Stimulated activated CD8-positive, alpha-beta memory T cell treated with anti-CD3 and anti-CD28 coated beads, Interleukin-15, amount 100 ng/mL, for 4 hours (primary cell): Measurements from ENCODE around the gene RHEBL1.
"Not testable (repeated sequence)": the region's sequence is repeated elsewhere in the genome, so short reads cannot be mapped to it uniquely, and the experiment has no call there.

Source experiments
- DNase-seq, 2 donors: peaks; one replicate each; pipeline ENCODE4 v3.0.0-alpha.2; 2020; ENCODE audit warnings: low read depth in 2 of 2

The RHEBL1 gene

DNA sequence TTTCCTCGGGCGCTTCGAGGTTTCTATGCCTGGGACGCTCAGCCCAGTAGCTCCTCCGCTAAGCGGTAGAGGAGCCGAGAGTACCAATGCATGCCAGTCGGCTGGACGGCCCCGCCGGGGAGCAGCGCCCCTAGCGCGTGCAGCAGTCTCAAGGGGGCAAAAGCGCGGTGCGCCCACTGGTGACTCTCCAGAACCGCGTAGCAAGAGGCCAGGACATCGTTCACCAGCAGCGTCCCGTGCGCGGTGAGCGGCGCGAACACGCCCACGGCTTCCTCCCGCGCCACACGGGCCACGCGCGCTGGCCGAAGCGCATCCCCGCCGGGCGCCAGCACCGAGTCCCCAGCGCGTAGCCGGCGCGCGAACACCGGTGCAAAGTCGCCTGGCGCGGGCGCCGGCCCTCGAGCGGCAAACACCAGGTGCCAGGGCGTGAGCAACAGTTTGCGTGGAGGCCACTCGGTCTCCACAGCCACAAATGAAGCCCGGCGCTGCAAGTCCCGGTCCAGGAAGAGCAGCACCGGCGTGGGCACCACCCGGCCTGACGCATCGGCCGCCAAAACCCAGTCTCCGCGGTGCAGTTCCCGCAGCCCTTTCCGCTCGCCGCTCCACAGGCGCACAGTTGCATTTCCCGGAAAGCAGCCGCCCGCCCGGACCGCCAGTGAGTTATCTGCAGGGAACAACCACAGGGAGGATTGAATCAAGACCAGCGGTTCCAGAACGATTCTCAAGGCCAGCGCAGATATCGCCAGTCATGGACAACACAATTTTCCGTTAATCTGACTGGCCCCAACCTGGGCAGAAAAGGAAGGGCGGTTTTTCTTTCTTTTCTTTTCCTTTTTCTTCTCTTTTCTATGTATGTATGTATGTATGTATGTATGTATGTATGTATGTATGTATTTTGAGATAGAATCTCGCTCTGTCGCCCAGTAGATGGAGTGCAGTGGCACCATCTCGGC, 20.3 kb upstream of the RHEBL1 start:
- peak in 1 of 2 donors; percentile 17 for DNase-seq

DNA sequence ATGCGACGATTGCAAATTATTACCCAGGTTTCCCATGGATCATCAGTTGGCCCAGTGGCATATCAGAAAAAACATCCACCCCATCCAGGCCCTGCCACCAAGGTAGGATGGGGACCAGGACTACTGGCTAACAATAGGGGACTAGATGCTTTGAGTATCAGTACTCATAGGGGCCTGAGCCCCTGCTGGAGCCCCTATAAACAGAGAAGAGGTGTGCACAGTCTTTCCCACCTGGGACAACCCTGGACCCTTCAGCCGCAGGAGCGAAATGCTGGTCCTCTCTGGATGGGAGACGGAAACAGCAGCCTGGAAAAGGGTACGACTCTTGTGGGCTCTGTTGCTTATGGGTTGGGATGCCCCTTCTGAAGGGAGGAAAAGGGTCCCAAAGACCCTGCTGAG, 19.2 kb upstream of the RHEBL1 start:
- DNase-seq = no peak

DNA sequence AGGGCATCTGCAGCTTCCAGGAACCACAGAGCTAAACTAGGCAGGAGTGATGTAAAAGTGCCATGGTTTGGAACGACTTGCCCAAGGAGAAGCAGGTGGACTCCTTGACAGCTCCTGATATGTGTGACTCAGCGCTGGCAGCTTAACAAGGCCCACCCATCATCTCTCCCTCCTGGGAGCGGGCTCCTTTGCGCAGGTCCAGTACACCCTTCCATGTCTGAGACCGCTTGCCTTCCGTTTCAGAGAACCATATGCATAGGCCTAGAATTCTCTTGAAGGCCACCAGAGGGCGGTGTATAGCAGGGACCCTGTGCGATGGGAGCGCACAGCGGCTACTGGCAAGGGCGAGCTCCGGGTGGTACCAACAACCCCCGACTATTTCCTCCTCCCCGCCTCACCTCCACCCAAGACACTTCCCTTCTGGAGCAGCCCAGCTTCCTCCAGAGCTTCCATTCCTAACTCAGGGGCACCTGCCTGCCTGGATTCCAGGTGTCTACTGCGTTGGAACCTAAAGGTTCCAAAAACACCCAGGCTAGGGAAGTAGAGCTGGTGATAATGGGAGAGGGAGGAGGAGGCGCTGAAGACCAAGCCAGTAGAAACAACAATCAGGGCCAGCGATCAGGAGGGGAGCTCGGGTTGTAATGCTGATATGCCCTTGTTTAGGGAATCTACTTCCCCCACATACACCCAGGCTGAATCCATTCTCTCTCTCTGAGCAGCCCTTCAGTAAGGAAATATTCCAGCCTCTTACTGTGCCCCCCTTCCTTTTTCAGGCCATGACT, 18.6 kb upstream of the RHEBL1 start:
- DNase-seq = peak; percentile 33 to 59

DNA sequence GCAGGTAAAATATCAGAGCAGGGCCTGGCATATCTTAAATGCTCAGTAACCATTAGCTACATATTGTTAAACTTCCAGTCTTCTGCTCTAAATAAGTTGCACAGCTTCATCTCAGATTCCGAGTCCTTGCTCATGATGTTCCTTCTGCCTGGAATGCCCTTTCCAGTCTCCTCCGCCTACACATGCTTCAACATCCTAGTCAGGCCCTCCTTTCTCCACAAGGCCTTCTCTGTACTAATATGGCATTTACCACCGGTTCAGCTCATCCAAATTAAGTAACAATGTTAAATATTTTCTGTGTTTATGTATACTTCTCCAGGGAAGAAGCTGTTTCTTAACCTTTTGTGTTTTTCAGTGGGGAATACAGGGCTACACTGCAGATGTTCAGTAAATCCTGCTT, 16.3 kb upstream of the RHEBL1 start:
- DNase-seq = no peak

DNA sequence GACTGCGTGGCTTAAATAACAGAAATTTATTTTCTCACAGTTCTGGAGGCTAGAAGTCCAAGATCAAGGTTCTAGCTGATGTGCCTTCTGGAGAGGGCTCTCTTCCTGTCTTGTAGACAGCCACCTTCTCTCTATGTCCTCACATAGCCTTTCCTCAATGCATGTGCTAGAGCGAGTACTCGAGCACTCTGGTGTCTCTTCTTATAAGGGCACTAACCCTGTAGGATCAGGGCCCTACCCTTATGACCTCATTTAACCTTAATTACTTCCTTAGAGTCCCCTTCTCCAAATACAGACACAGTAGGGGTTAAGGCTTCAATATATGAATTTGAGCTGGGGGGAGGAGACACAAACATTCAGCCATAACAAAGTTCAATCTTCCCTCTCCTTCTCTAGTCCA, 14.7 kb upstream of the RHEBL1 start:
- DNase-seq = no peak

DNA sequence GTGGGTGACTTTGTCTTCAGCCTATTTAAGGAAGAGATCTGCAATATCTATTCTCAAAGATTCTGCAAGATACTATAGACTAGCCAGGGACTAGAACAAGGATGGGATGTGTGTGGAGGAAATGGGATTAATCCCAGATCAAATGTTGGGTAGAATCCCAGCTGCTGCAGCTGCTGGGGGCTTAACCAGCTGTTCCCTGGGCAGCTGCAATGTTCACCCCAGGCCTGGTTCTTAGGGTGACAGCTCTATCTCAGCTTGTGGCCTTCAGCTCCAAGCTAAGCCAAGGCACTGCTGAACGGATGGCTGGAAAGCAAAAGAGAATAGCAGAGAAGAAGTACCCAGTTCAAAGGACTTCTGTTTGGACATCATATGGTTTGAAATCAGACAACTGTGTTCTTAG, 10.0 kb upstream of the RHEBL1 start:
- no peak for DNase-seq

DNA sequence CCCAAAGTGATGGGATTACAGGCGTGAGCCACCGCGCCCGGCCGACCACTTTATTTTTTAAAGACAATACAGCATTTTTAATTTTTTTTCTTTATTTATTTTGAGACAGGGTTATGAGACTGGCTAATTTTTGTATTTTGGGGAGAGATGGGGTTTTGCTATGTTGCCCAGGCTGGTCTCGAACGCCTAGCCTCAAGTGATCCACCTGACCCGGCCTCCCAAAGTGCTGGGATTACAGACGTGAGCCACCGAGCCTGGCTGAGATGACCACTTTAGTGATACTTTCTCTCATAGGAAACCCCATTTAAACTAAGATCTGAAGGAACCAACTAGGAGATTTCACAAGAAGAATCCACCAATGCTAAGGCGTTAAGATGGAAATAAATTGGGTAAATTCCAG, 1.2 kb upstream of the RHEBL1 start:
- DNase-seq = no peak

DNA sequence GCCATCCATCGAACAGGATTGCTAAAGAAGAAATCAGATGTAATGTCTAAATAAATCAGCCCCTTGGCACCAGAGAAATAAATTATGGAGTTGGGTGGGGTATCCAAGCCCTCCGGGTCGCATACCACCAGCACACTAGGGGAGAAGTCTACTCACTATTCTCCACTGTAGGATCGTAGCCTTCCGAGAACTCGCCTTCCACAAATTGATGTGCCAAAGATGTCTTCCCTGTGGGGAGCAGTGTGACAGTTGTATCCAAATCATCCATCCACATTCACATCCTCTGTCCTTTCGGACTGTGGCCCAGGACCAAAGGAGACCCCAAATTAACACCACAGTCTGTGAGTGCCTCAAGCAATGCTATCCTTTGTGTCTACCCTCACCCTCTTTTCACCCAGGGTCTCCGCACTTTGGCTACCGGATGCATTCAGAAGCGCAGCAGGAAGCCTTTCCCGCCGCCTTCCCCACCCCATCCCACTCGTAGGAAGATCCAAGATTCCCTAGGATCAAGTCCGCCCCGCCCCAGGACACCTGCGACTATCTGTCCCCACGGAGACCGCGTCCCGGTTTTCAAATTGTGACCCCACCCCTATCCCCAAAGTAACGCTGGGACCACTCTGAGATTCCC, 786 bp downstream of the RHEBL1 start:
- DNase-seq = no peak

DNA sequence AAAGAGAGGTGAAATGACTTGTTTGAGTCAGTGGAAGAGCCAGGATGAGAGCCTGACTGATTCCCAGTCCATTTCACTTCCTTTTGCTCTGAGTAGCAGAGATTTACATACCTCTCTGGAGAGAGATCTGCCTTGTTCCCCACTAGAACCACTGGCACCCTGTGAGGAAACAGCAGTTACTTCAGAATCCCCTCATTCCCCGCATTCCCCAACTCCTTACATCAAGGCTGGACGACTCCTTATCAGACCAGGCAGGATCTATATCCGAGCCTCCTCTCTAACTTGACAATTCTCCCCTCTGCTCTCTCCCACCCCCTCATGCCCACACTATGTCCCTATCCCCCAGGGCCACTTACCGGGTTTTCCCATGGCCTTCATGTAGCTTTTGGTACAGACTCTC, 3.7 kb downstream of the RHEBL1 start:
- no peak for DNase-seq

DNA sequence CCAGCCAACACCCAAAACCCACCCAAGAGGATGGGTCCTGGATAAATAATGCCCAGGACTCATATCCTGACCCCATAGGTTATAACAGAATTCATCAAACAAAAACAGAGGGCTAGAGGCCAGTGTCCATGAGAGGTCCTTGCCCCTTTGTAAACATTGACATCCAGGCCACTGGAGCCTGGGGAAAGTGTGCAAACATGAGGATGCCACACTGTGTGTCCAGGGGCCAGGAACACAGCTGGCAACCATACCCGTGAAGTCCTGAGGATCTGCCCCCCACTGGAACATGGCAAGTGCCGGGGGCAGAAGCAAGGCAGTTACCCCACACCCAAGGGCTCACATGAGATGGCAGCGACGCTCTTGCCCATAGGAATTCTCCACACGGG, 5.0 kb downstream of the RHEBL1 start:
- DNase-seq = no peak

DNA sequence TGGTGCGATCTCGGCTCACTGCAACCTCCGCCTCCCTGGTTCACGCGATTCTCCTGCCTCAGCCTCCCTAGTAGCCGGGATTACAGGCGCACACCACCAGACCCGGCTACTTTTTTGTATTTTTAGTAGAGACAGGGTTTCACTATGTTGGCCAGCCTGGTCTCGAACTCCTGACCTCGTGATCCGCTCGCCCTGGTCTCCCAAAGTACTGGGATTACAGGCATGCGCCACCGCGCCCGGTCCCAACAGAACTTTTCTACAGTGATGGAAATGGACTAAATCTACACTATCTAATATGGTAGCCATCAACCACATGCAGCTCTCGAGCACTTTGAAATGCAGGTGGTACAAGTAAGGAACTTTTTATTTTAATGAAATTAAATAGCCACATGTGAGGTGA, 7.9 kb downstream of the RHEBL1 start:
- not testable (repeated sequence) for DNase-seq

DNA sequence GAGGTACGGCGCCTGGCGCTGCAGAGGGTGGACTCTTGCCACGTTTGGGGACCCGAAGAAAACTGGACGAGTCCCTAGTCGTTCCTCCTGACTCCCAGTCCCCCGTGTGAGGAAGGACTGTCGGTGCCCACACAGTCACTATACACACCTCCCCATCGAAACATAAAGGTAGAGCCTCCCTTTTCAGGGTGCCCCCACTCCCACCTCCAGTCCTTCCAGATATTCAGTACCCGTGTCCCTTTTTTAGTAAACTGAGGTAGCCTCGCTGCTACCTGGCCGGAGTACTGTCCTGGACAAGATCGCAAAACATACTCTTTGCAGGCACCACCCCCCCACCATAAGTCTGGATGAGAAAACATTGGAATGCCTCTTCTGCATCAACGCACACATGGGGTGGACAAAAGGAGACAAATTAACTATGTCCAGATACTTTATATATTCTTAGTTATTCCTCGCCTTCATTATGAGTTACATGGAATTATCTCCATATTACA, 8.6 kb downstream of the RHEBL1 start:
- DNase-seq = no peak

DNA sequence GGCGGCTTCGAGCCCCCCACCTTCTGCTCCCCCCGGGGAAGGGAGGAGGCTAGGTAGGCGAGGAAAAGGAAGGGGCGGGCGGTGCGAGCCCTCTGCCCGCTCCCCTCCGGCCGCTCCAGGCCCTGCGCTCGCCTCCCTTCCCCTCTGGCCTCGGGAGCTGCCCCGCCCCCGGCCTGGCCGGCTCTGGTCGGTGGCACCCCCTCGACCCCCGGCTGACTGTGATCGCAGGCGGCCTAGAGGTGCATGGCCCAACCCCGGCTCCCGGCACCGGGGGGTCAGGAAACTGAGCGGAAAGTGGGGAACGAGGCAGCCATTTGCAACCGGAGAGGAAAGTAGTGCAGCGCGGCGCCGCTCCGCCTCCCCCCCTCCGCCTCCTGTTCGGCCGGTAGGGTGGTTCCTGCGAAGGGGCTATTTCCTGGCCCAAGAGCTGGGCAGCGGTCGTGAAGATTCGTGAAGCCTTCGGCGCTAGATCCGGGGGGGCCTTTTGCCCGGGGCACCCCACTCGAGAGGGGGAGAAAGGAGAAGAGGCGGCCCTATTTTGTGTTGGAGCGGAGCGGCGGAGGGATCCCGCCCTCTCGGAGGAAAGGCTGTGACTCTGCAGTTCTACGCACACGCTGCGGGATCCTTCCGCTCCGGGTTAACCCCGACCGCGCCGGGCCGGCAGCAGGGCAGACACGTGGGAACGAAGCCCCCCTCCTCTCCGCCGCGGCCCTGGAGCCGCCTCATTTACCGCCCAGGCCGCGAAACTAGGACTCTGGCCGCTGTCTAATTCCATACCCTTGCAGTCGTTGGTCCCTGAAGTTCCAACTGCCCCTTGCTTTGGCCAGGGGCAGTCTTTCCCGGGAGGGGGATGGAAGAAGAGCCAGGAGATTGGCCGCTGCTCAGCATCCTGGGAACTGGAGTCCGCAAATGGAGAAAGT, 9.3 kb downstream of the RHEBL1 start, which contains the start of gene KMT2D:
Gene KMT2D, minus strand, starts transcription at position 558 of the 920 bp plus-strand sequence. CDS start 5,470 bp downstream, outside the sequence.
- peak; percentile 79 to 81 for DNase-seq

DNA sequence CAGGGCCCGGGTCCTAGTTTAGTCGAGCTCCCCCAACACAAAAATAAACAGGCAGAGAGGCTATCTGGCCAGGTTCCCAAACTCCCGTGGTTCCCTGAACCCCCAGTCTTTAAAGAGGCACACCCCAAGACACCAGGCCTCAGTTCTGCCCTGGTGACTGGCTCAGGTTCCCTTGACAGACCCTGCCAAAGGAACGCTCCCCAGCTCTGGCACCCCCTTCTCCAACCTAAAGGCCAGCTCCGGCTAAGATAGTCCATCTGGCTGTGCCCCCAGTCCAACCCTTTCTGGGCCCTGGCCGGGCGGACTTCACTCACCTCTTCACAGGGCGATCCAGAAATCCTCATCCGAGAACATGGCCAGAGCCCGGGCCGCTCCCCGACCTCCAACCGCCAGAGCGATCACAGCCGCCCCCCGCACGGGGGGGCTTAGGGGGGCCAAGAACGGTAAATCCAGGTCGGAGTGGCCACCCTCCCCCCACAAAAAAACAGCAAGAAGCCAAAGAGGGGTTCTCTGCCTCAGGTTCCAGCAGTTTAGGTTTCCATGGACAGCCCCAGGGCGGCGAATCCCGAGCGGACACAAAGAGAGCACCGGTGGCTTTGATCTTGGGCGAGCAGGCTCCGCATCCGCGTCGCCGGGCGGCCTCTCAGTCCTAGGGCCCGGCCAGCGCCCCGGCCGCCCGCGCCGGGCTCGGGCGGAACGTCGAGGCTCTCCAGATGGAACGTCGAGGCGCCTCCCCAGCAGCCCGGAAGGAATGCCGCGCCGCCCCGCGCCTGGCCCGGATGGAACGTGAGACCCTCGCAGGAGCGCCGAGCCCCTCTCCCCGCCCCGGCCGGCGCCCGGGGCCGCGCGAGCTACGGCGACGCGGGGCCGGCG, 10.2 kb downstream of the RHEBL1 start:
- no peak for DNase-seq

DNA sequence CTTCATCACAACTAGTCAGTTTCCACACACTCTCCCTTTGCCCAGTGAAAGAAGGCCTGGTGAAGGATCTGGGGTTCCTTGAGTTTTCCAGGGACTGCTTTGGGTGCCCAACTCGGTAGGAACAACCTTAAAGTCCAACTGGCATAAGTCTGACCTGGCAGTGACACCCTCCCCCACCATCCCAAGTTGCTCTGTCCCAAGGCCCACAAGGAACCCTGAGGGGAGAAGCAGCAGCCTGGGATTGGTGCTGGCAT, 10.8 kb downstream of the RHEBL1 start:
- DNase-seq = no peak

DNA sequence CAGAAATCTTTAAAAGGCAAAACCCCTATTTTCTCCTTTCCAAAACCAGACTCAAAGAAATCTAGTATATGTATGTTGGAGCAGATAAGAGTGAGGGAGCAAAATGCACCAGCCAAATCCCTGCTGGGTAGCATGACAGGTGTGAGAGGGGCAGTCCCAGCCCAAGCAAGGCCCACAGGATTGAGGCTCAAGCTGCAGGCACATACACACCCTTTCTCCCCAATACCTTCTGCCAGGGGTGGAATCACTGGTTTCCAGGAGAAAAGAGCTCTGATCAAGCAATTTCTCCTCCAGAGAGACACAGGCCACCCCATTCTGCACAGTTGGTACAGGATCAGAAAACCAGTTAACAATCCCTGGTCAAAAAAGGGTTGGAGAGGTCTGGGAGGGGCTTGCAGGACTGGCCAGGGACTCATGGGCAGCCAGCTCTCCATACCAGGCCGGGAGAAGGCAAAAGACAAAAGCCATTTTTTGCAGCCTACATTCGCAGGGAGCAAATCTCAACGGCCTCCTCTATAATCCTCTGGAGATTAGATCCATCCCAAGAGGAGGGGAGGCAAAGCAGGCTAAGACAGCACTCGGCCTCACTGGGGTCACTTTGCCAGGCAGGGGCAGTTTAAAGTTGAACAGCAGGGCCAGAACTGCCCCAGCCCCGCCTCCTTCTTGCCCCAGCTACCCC, 11.3 kb downstream of the RHEBL1 start:
- no peak for DNase-seq

DNA sequence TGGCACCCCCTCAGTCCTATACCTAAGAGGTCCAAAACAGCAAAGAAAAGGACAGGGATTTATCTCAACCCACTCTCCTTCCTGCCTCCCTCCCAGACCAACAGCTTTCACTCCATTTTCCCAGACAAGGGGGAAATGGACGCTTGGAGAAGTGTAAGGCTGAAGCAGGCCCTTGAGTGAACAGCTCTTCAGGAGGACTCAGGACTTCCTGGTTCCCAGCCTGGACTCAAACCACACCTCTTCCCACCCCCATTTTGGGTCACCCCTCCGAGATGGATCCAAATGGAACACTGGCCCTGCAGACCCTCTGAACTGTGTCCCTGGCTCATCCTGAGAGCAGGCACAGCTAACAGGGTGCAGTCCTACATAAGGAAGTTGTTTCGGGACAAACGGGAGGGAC, 11.9 kb downstream of the RHEBL1 start:
- DNase-seq = no peak

DNA sequence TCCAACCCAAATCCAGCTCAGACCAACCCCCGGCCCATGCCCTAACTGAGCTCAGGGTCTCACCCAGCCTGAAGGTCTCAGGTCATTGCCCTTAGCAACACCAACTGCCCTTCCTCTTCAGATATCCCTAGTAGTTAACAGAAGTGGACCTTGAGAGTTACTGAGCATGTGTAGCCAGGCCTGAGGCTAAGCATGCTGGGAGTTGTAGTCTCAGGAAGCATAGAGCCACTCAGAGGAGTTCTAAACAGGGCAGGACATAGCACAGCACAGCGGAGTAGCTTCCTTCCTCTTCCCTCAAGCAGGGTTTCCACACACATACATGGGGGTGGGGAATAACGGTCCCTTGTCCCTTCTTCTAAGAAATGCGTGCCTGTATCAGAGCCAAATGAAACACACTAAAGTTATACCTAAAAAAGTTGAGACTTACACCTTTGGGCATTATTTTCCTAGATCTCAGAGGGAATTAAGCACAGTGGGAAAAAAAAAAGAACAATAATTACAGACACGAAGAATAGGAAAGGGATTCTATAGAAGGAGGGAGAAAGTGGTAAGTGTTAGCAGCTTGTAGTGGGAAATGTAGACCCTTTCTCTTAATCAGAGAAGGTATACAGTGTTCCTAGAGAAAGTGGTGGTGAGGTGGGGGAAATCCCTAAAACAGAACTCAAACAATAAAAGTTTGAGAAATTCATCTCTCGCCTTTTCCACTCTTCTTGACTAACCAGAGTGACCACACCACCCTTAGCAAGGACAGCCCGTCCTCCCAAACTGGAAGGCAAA, 13.6 kb downstream of the RHEBL1 start:
- DNase-seq = no peak

DNA sequence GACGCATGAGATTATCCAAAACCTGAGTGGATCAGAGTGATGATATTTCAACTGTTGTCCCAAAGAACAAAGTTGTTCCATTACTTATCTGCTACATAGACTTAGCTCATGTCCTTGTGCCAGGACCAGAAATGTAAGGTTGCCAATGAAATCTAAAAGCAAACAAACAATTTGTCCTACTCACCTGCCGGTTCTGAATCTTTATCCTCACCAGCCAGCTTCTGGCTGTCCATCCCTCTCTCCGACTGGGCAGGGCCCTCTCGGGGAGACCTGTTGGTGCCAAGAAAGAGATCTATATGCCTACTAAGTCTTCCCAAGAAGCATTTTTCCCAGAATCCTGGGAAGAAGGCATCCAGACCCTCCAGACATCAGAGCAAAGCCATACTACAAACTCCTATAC, 14.7 kb downstream of the RHEBL1 start:
- DNase-seq = no peak
